GM20000 (cell line): Measurements from ENCODE around the gene TNK2.
A peak's percentile ranks its signal among the peaks of the same experiment; 100 is the strongest.

Experiments used
- DNase-seq: peaks from one replicate; pipeline ENCODE4 v3.0.0; 2012; ENCODE audit warnings: low spot score
- TF ChIP-seq, protein P1 (sequence below): IDR thresholded peaks from 2 replicates; pipeline ENCODE4 v1.5.1; 2012; ENCODE audit warnings: mild to moderate bottlenecking, control low read depth; ENCODE audit errors: extremely low read depth, missing control alignments

Gene TNK2

DNA sequence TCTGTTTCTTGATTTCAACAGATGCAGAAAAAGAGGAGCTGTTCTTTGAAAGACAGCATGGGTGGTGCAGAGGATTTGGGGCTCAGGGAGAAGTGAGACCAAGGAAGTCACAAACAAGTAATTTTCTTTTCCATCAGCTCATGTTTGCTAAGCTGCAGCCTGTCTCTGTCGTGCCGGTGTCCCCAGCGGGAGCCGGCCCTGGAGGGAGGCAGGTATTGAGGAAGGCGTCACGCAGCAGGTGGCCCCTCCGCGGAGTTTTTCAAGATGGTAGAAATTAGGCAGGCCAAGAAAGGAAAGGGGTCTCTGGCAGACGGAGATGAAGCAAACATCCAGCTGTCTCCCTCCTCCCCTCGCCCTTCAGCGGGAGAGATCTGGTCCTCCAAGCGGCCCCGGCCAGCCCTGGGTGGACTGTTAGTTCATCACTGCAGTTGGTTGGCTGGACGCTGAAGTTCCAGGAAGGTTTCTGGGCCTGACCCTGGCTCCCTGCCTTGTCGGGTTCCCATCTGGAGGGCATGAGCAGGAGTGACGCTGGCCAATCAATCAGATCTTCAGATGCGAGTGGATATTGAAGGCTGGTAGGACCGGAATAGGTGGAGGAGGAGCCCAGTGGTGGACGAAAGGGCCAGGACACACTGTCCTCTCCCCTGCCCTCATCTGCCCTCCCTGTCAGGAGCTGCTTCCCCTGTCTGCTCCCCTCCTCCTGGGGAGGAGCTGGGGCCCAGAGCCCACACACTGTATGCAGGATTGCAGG lies 68.9 kb downstream of the TNK2 start:
- no peak for DNase-seq
- TF ChIP-seq, protein P1, sequence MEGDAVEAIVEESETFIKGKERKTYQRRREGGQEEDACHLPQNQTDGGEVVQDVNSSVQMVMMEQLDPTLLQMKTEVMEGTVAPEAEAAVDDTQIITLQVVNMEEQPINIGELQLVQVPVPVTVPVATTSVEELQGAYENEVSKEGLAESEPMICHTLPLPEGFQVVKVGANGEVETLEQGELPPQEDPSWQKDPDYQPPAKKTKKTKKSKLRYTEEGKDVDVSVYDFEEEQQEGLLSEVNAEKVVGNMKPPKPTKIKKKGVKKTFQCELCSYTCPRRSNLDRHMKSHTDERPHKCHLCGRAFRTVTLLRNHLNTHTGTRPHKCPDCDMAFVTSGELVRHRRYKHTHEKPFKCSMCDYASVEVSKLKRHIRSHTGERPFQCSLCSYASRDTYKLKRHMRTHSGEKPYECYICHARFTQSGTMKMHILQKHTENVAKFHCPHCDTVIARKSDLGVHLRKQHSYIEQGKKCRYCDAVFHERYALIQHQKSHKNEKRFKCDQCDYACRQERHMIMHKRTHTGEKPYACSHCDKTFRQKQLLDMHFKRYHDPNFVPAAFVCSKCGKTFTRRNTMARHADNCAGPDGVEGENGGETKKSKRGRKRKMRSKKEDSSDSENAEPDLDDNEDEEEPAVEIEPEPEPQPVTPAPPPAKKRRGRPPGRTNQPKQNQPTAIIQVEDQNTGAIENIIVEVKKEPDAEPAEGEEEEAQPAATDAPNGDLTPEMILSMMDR = no peak

DNA sequence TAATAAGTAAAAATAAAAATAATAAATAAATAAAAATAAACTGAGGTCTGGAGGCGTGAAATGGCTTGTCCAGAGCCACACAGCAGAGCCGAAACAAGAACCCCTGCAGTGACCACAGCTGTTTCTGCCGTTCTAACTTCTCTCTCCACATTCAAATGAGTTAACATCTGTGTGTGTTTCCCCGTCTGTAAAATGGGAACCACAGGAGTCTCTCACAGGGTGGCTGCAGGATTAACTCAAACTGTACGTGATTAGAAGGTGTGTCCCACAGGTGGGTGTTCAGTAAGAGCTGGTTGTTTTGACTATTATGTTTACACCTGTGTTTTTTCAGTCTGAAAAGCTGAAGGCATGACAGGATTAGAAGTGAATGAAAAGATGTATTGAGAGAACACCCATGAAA lies 69.6 kb downstream of the TNK2 start:
- TF ChIP-seq, protein P1 = no peak
- peak; percentile 68 for DNase-seq

GRCh38 chr3:195836476-195837135 lies 71.7 kb downstream of the TNK2 start:
- no peak for DNase-seq
- TF ChIP-seq, protein P1 = no peak

DNA sequence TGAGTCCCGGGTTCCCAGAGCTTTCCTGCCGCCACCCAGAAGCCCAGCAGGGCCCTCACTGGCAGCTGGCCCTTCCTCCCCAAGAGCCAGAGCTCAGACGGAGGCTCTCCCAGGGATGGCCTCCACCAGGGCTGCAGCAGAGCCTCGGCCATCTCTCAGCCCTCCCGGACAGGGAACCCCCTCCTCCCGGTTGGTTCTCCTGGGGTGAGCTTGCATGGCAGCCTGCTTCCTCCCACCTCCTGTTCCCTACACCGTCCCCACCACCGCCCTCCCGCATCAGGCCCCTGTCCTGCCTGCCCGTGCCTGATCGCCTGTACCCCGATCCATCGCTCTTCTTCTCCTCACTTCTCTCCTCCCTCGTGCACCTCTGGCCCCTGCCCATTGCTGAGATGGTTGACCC lies 72.6 kb downstream of the TNK2 start:
- no peak for DNase-seq
- TF ChIP-seq, protein P1 = no peak

DNA sequence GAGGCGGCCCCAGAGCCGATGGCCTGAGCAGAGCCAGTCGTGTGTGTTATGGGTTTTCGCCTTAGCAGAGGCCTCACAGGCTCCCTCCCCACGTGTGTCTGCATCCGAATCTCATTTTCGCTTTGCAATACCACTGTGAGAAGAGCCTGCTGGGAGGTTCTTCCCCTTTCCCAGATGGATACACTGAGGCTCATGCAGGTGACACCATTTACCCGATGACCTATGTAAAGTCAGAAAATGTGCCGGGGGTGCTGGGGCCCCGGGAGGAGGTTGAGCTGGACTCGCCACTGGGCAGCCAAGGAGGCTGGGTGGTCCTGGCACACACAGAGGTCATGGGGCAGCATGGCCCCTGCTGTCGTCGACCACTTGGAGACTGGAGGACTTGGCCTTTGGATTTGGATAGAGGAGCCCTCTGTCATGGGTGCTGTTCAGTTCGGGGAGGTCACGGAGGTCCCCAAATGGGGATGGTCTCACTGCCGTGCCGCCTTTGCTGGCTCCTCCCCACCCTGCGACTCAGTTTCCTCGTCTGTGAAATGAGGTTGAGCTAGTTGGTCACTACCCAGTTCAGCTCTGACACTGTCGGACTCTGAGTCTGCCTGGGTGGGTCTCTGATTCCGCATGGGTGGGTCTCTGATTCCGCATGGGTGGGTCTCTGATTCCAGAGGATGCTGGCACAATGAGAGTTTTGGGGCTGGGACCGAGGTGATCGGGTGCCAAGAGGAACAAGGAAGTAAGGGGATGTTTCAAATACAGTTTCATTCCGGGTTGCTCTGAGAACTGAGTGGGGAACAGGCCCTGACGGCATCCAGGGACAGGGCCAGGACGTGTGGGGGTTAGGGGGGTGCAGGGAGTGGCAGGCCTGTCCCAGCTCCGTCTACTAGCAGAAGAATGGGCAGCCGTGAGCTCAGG lies 73.4 kb downstream of the TNK2 start:
- no peak for DNase-seq
- TF ChIP-seq, protein P1 = no peak

- TF ChIP-seq, protein P1 = no peak
- DNase-seq = no peak
Measured at GRCh38 chr3:195829897-195830254, 78.5 kb downstream of the TNK2 start.

DNA sequence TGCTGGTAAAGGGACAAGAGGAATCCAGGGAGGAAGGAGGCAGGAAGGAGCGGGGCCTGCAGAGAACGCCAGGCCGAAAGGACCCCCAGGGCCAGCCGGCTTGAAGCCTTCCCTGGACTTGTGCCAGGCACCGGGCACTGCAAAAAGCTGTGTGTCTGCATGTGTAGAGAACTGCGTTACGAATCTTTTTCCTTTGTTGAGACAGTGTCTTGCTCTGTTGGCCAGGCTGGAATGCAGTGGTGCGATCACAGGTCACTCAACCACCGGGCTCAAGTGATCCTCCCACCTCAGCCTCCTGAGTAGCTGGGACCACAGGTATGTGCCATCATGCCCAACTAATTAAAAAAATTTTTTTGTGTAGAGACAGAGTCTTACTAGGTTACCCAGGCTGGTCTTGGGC lies 79.6 kb downstream of the TNK2 start:
- DNase-seq = no peak
- TF ChIP-seq, protein P1 = no peak
